Stimulated activated CD8-positive, alpha-beta memory T cell treated with anti-CD3 and anti-CD28 coated beads, Interleukin-15, amount 100 ng/mL, for 48 hours (primary cell): ENCODE data around the gene LSM3.
"Not testable (repeated sequence)": the region's sequence is repeated elsewhere in the genome, so short reads cannot be mapped to it uniquely, and the experiment has no call there.

Experiments
- DNase-seq, 2 donors: peaks; one replicate each; pipeline ENCODE4 v3.0.0-alpha.2; 2020; ENCODE audit warnings: low read depth in 2 of 2

LSM3 gene

GRCh38 chr3:14221902-14222301 lies 43.3 kb downstream of the LSM3 start:
- no peak for DNase-seq

GRCh38 chr3:14222457-14222856 lies 43.8 kb downstream of the LSM3 start:
- DNase-seq = no peak

- DNase-seq = no peak
Observed at GRCh38 chr3:14222900-14223594, 44.4 kb downstream of the LSM3 start.

DNA sequence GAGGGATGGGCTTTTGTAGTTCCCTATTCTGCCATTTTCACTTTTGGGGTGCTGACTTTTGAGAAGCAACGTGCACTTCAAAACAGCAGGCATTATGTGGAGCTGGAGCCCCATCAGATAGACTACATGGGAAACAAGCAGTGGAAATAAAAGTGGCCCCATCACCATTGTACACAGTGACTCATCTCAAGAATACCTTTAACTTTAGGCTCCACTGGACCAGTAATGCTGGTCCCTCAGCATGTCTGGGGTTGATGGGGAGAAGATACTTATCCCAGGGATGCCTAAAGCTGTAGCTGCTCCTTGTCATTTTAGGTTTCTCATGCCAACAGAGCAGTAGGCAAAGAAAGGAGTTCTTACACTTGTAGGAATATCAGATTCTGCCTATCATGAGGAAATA lies 45.0 kb downstream of the LSM3 start:
- DNase-seq = no peak

DNA sequence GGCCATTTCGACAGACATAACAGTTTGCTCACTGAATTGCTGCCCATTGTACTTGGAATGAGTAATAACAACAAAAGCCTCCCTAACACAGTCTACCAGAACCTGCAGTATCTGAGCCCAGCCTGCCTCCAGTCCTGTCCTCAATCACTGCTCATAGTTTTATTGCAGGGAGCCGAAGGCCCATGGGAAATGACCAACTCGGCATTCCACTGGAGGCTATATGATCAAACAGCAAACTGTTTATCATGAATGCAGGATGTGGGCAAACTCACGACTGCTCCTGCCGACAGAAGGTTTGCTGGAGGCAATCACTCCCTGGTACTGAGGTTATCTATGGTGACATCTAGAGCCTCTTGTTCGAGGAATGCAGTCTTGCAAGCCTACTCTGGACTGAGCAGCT lies 46.3 kb downstream of the LSM3 start:
- no peak for DNase-seq

GRCh38 chr3:14225421-14225820 lies 46.8 kb downstream of the LSM3 start:
- DNase-seq = no peak

GRCh38 chr3:14226351-14226750 lies 47.7 kb downstream of the LSM3 start:
- DNase-seq = not testable (repeated sequence)

- DNase-seq = no peak
Observed at GRCh38 chr3:14227856-14228255, 49.2 kb downstream of the LSM3 start.

GRCh38 chr3:14228681-14229470 lies 50.3 kb downstream of the LSM3 start:
- no peak for DNase-seq

DNA sequence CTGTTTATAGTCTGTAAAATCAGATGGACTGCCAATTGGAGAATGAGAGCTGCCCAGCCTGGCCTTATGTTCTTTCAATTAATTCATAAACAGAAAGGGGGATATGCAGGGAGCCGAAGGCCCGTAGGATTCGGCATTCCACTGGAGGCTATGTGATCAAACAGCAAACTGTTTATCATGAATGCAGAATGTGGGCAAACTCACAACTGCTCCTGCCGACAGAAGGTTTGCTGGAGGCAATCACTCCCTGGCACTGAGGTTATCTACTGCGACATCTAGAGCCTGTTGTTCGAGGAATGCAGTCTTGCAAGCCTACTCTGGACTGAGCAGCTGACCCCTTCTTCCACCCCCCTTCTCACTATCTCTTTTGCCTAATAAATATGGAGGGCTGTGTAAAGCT lies 51.1 kb downstream of the LSM3 start:
- DNase-seq = not testable (repeated sequence)

GRCh38 chr3:14230729-14231128 lies 52.1 kb downstream of the LSM3 start:
- DNase-seq = no peak

GRCh38 chr3:14231145-14231990 lies 52.8 kb downstream of the LSM3 start:
- DNase-seq = no peak

GRCh38 chr3:14231998-14232501 lies 53.4 kb downstream of the LSM3 start:
- DNase-seq = no peak

GRCh38 chr3:14234251-14235002 lies 55.8 kb downstream of the LSM3 start:
- no peak for DNase-seq

DNA sequence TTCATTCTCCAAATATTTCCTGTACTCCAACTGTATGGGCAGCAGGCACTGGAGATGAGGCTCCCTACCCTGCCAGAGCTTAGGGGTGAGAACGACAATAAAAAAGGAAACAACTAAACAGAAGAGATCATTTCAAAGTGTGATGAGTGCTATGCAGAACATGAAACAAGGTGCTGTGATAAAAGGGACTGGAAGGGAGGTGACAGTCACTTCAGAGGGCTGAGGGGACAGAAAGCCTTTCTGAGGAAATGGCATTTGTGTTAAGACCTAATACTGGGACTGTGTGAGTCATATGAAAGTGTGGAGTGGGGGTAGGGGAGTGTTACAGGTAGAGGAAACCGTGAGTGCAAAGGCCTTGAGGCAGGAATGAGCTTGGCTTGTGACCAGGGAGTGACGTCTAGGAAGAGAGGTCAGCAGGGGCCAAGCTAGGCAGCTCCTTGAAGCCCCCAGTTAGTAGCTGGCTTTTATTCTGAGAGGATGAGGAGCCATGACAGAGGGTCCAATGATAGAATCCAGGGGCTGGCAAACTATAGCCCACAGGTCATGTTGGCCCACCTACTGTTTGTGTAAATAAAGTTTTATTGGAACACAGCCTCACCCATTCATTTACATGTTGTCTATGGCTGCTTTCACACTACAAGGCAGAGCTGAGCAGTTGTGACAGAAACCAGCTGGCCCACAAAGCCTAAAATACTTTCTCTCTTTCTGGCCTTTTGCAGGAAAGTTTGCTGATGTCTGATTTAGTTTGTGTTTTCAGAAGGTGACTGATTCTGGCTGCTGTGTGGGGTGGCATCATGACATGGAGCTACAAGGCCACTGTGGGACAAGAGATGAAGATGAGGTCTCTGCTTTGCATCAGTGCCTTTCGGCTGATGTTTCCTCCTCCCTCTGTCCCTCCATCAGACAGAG lies 56.6 kb downstream of the LSM3 start:
- DNase-seq = no peak

- DNase-seq = no peak
Observed at GRCh38 chr3:14235912-14236295, 57.3 kb downstream of the LSM3 start.

DNA sequence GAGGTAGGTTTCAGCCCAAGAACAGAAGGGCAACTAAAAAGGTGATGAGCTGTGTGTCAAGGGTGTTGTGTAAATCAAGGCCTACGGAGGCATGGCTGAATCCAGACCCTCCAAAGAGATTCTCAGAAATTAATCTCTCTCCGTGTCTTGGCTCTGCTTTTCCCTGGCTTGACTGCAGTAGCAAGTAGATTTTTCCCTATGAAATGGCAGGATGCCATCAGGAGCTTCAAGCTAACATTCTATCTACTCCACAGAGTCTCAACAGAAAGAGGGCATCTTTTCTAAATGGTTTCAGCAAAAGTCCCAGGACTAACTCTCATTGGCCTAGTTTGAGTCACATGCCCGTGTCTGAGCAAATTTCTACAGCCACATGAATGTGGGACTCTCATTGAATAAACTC lies 58.3 kb downstream of the LSM3 start:
- DNase-seq = no peak

DNA sequence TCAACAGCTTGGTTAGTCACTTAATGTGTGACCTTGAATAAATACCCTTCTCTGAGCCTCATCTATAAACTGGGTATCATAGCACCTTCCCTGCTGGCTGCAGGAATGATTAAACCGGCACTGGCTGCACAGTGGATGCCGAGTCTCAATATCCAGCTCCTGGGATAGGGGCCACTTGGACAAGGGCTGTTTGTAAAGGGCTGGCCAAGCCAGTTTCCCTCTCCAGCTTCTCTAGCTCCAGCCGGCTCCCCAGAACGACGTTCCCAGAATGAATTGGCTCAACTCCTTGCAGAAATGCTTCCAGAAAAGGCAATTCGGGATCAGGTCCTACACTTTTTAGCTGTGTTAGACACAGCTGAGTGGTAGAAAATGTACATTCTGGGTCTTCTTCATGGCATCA lies 58.8 kb downstream of the LSM3 start:
- no peak for DNase-seq

- DNase-seq = no peak
Observed at GRCh38 chr3:14238356-14238755, 59.7 kb downstream of the LSM3 start.

DNA sequence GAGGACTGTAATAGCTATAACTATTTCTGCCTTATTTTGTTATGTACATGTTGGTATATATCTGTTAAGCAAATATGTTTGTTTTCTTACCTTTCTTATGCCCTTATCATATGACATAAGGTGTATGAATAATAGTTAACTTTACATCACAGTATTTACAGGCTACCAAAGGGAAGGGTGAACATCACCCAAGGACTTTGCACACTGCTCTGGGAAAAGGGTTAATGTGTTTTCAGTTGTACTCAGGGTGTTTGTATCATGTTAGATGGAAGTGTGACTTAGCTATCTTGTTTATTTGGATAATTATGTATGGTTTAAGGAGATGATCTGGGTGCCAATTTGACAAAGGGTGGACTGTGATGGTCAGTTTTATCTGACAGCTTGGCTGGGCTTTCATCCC lies 60.3 kb downstream of the LSM3 start:
- DNase-seq = no peak

- no peak for DNase-seq
Observed at GRCh38 chr3:14239940-14240339, 61.3 kb downstream of the LSM3 start.
